H1 (cell line): ENCODE results near the gene SPPL3. TPM values are rescaled to one million over a fixed set of nuclear protein-coding genes. Genes with fewer than 3 reads are reported as not detected.

Experiments used
- CTCF ChIA-PET: fragments of 300-600 bp; sonication (Branson Sonifier 250); formaldehyde crosslinking; loops from one replicate; lab custom pipeline; 2021; ENCODE audit not compliant: partially characterized antibody; lab: Charles Lee
- POLR2A ChIA-PET: fragments of 300-600 bp; sonication (Branson Sonifier 250); formaldehyde crosslinking; loops from one replicate; lab custom pipeline; 2021; ENCODE audit warnings: inconsistent platforms; ENCODE audit not compliant: partially characterized antibody; lab: Charles Lee
- DNase-seq, 2 experiments: peaks; one replicate each; pipeline versions ENCODE4 v3.0.0 to v3.0.0-alpha.2; 2010 to 2022; ENCODE audit warnings: low spot score in 2 of 2, low read depth in 1 of 2, mixed read lengths in 1 of 2
- FAIRE-seq: peaks from 2 replicates; lab custom pipeline; 2011; peaks lifted over from hg19 to GRCh38; lab: Jason Lieb, UNC
- H2AFZ ChIP-seq: 2 replicates; pipeline ENCODE4 v1.8.1; 2012; ENCODE audit warnings: low read length, inconsistent platforms
- H2AK5ac ChIP-seq: 2 replicates; pipeline ENCODE4 v1.6.1; 2013; ENCODE audit warnings: low read depth, low read length
- H2BK120ac ChIP-seq: replicated peaks from 2 replicates; pipeline ENCODE3; 2013; ENCODE audit warnings: low read depth, low read length, inconsistent platforms
- H2BK12ac ChIP-seq: 2 replicates; pipeline ENCODE4 v1.6.1; 2013; ENCODE audit warnings: low read depth, low read length
- H2BK15ac ChIP-seq: 2 replicates; pipeline ENCODE4 v1.6.1; 2013; ENCODE audit warnings: low read length
- H2BK20ac ChIP-seq: 2 replicates; pipeline ENCODE4 v1.6.1; 2013; ENCODE audit warnings: low read length
- H2BK5ac ChIP-seq: 2 replicates; pipeline ENCODE4 v1.6.1; 2013; ENCODE audit warnings: low read depth, low read length
- H3K14ac ChIP-seq: 2 replicates; pipeline ENCODE4 v1.6.1; 2013; ENCODE audit warnings: inconsistent platforms; ENCODE audit not compliant: insufficient read length
- H3K18ac ChIP-seq: 2 replicates; pipeline ENCODE4 v1.6.1; 2013; ENCODE audit warnings: low read length; ENCODE audit errors: extremely low read depth
- H3K23ac ChIP-seq: 2 replicates; pipeline ENCODE4 v1.6.1; 2013; ENCODE audit warnings: inconsistent platforms; ENCODE audit not compliant: insufficient read length
- H3K23me2 ChIP-seq: 2 replicates; pipeline ENCODE4 v1.6.1; 2013; ENCODE audit warnings: low read depth, low read length
- H3K27ac ChIP-seq: 2 replicates; pipeline ENCODE4 v1.6.1; 2011; ENCODE audit warnings: low read depth, low read length, inconsistent platforms
- H3K27me3 ChIP-seq, 4 experiments: replicated peaks in 1 of 4; 1 replicate in 1 of 4; 2 replicates in 3 of 4; pipeline versions ENCODE4 v1.6.1 to v1.8.1; 2011 to 2013; ENCODE audit warnings: low read length in 3 of 4, mild to moderate bottlenecking in 3 of 4, inconsistent platforms in 2 of 4, mixed read lengths in 2 of 4, moderate library complexity in 1 of 4; ENCODE audit not compliant: control insufficient read depth in 3 of 4, insufficient read depth in 3 of 4; ENCODE audit errors: extremely low read depth in 1 of 4
- H3K36me3 ChIP-seq, 4 experiments: 2 replicates each; pipeline versions ENCODE4 v1.6.1 to v1.8.1; 2011 to 2013; ENCODE audit warnings: mild to moderate bottlenecking in 4 of 4, low read length in 3 of 4, moderate library complexity in 2 of 4, control low read depth in 1 of 4, inconsistent platforms in 1 of 4; ENCODE audit not compliant: insufficient read depth in 4 of 4, control insufficient read depth in 2 of 4
- H3K4ac ChIP-seq: replicated peaks from 2 replicates; pipeline ENCODE3; 2013; ENCODE audit warnings: low read length, low read depth, mixed read lengths, inconsistent platforms; ENCODE audit not compliant: insufficient read length
- H3K4me1 ChIP-seq, 4 experiments: replicated peaks in 1 of 4; 1 replicate in 1 of 4; 2 replicates in 3 of 4; pipeline versions ENCODE4 v1.6.1 to v1.8.1; 2011 to 2013; ENCODE audit warnings: low read length in 3 of 4, inconsistent platforms in 2 of 4, mixed read lengths in 1 of 4; ENCODE audit not compliant: insufficient read depth in 4 of 4, control insufficient read depth in 3 of 4
- H3K4me2 ChIP-seq, 2 experiments: 2 replicates each; pipeline versions ENCODE4 v1.6.1 to v1.8.1; 2011 to 2013; ENCODE audit warnings: low read depth in 2 of 2, low read length in 2 of 2, control low read depth in 1 of 2, inconsistent platforms in 1 of 2, mild to moderate bottlenecking in 1 of 2; ENCODE audit not compliant: insufficient read depth in 1 of 2
- H3K4me3 ChIP-seq, 4 experiments: fragments of 200-600, 300-600 bp in 1 of 4; sonication (generic), shearing (Covaris generic), sonication (Bioruptor Twin) in 1 of 4; 2 replicates each; pipeline versions ENCODE4 v1.5.1 to v1.8.1; 2011 to 2016; ENCODE audit warnings: low read length in 4 of 4, low read depth in 3 of 4, control low read depth in 2 of 4, inconsistent platforms in 2 of 4, mild to moderate bottlenecking in 2 of 4, mixed read lengths in 1 of 4, moderate library complexity in 1 of 4; ENCODE audit not compliant: insufficient read depth in 2 of 4; ENCODE audit errors: extremely low read depth in 1 of 4
- H3K56ac ChIP-seq: replicated peaks from 2 replicates; pipeline ENCODE3; 2013; ENCODE audit warnings: low read depth, mild to moderate bottlenecking, mixed read lengths, low read length, inconsistent platforms; ENCODE audit not compliant: insufficient read length
- H3K79me1 ChIP-seq: 2 replicates; pipeline ENCODE4 v1.6.1; 2013; ENCODE audit warnings: low read depth, low read length, control low read depth
- H3K79me2 ChIP-seq, 2 experiments: 2 replicates each; pipeline versions ENCODE4 v1.6.1 to v1.8.1; 2012 to 2013; ENCODE audit warnings: low read length in 2 of 2, mild to moderate bottlenecking in 2 of 2, inconsistent platforms in 1 of 2; ENCODE audit not compliant: insufficient read depth in 2 of 2, control insufficient read depth in 1 of 2
- H3K9ac ChIP-seq, 4 experiments: replicated peaks in 1 of 4; 1 replicate in 1 of 4; 2 replicates in 3 of 4; pipeline versions ENCODE4 v1.6.1 to v1.8.1; 2011 to 2013; ENCODE audit warnings: low read depth in 3 of 4, low read length in 3 of 4, control low read depth in 2 of 4, mild to moderate bottlenecking in 2 of 4, moderate library complexity in 2 of 4, inconsistent platforms in 1 of 4; ENCODE audit errors: extremely low read depth in 1 of 4
- H3K9me3 ChIP-seq, 2 experiments: 2 replicates each; pipeline versions ENCODE4 v1.6.1 to v1.8.1; 2012 to 2013; ENCODE audit warnings: mild to moderate bottlenecking in 2 of 2, moderate library complexity in 2 of 2, control low read depth in 1 of 2, inconsistent platforms in 1 of 2, low read depth in 1 of 2, low read length in 1 of 2, mixed read lengths in 1 of 2; ENCODE audit not compliant: insufficient read depth in 2 of 2
- H4K20me1 ChIP-seq, 2 experiments: replicated peaks in 1 of 2; 2 replicates each; pipeline versions ENCODE3 to v1.8.1; 2011 to 2013; ENCODE audit warnings: inconsistent platforms in 2 of 2, low read length in 2 of 2, mild to moderate bottlenecking in 1 of 2; ENCODE audit not compliant: insufficient read depth in 2 of 2, control insufficient read depth in 1 of 2
- H4K5ac ChIP-seq: 2 replicates; pipeline ENCODE4 v1.6.1; 2013; ENCODE audit warnings: low read length, low read depth, mixed read lengths, inconsistent platforms; ENCODE audit not compliant: insufficient read length
- H4K8ac ChIP-seq: 2 replicates; pipeline ENCODE4 v1.8.0; 2013; ENCODE audit warnings: mild to moderate bottlenecking, moderate library complexity, low read length, inconsistent platforms; ENCODE audit not compliant: insufficient read depth; ENCODE audit errors: extremely low read depth
- H4K91ac ChIP-seq: replicated peaks from 2 replicates; pipeline ENCODE3; 2013; ENCODE audit warnings: low read length, mixed read lengths, inconsistent platforms; ENCODE audit not compliant: insufficient read length
- CBX5 ChIP-seq: fragments of 300-800, 300-1000 bp; sonication (generic); IDR thresholded peaks from 2 replicates; pipeline ENCODE4 v1.7.1; 2016; ENCODE audit warnings: antibody characterized with exemption, low read length, low read depth
- HDAC2 ChIP-seq, 2 experiments: fragments of 300-600 bp in 1 of 2; sonication (generic) in 1 of 2; IDR thresholded peaks; 2 replicates each; pipeline ENCODE4 v1.6.1; 2011 to 2012; ENCODE audit warnings: low read depth in 2 of 2, low read length in 2 of 2, mild to moderate bottlenecking in 2 of 2, moderate library complexity in 2 of 2, borderline replicate concordance in 1 of 2, inconsistent platforms in 1 of 2
- HDAC6 ChIP-seq: IDR thresholded peaks from one replicate; pipeline ENCODE4 v1.7.1; 2012; ENCODE audit warnings: low read depth, mild to moderate bottlenecking, inconsistent platforms, low read length, moderate library complexity
- NANOG ChIP-seq: IDR thresholded peaks from 2 replicates; pipeline ENCODE4 v1.6.1; 2011; ENCODE audit warnings: low read length, low read depth, mild to moderate bottlenecking, inconsistent platforms; ENCODE audit not compliant: insufficient read depth, poor library complexity, severe bottlenecking
- SIX5 ChIP-seq: IDR thresholded peaks from 2 replicates; pipeline ENCODE4 v1.6.1; 2011; ENCODE audit warnings: mild to moderate bottlenecking, low read depth, low read length
- TAF7 ChIP-seq: optimal IDR thresholded peaks from 2 replicates; pipeline ENCODE3; 2011; ENCODE audit warnings: low read depth, mild to moderate bottlenecking, inconsistent platforms, low read length, moderate library complexity, borderline replicate concordance
- WGBS, 2 experiments: shearing (Covaris generic) in 1 of 2; methylation state at CpG; one replicate each; pipeline versions ENCODE4 v1.1.6 to v1.1.7; 2013 to 2015; ENCODE audit warnings: low lambda C conversion rate in 2 of 2, mixed read lengths in 2 of 2, inconsistent platforms in 1 of 2, low coverage in 1 of 2, missing lambda C conversion rate in 1 of 2; ENCODE audit not compliant: insufficient replicate concordance in 2 of 2, insufficient coverage in 1 of 2, insufficient read length in 1 of 2; ENCODE audit errors: extremely low coverage in 1 of 2, missing lambda C conversion rate in 1 of 2; 5-methylcytosine and 5-hydroxymethylcytosine counted together
- polyA plus RNA-seq, 7 experiments: library from polyadenylated mRNA; depleted of rRNA in 3 of 7; stranded (reverse) in 5 of 7; unstranded in 2 of 7; fragments of >200 nt in 5 of 7; fragments of 200-250 nt in 2 of 7; gene quantifications; 1 replicate in 5 of 7; 2 replicates in 1 of 7; 4 replicates in 1 of 7; pipeline versions ENCODE4 v1.2.1 to v1.2.3, GENCODE V29; 2011 to 2013; ENCODE audit warnings: missing spikeins in 2 of 7, mixed read lengths in 2 of 7
- total RNA-seq: library from RNA; stranded (reverse); fragmentation: NEBNext Ultra II Directional; extraction: Animal tissue kit (Norgen Biotek cat#: 25700); gene quantifications from 2 replicates; pipeline ENCODE4 v1.2.1, GENCODE V29; 2021
- TF ChIP-seq, protein P1 (sequence below): IDR thresholded peaks from 2 replicates; pipeline ENCODE4 v1.6.1; 2011; ENCODE audit warnings: low read depth, mild to moderate bottlenecking, low read length; ENCODE audit not compliant: insufficient read depth
- TF ChIP-seq, protein P2 (sequence below), 3 experiments: IDR thresholded peaks; 1 replicate in 2 of 3; 2 replicates in 1 of 3; pipeline versions ENCODE4 v1.5.1 to v1.6.1; 2011; ENCODE audit warnings: low read length in 3 of 3, mild to moderate bottlenecking in 3 of 3, inconsistent platforms in 2 of 3, low read depth in 1 of 3, moderate library complexity in 1 of 3; ENCODE audit not compliant: insufficient read depth in 1 of 3; ENCODE audit errors: control extremely low read depth in 1 of 3

The SPPL3 gene
- total and polyA plus RNA-seq, 2 of the 8 experiments (the other 6 are each of a cell fraction or from before 2014, with no cell fraction given), result 27.3 to 48.4 TPM

DNA sequence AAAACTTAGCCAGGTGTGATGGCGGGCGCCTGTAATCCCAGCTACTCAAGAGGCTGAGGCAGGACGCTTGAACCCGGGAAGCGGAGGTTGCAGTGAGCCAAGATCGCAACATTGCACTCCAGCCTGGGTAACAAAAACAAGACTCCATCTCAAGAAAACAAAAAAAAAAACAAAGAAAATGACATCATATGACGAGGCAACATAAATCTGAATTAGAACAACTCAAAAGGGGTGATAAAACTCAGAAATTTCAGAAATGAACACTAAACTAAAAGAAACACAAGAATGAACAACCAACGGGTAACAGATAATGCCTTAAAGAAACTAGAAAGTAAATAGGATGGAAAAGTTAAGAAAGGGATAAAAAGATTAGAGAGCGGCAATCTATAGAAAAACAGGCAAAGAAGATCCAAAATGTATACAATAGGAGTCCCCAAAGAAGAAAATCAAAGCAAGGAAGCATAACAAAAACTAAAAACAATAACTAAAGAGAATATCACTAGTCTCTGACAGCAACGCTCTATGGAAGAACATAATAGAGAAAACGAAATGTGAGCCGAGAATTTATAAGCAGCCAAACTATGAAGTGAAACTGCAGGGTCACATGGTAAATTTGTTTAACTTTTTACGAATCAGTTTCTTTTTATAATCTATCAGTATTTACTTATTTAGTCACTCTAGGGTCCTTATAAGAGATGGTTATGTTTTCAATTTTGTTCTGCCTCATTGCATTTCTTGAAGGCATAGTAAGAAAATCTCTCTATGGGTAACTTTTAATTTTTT is 45.7 kb downstream of the SPPL3 start:
- H2BK20ac ChIP-seq, result no peak overlapping the region
- H2AFZ ChIP-seq, result no peak overlapping the region
- no peak overlapping the region for H3K4ac ChIP-seq
- 90% methylated on average over 9 of the region's 13 CpGs; no CpG with 5 or more reads in 1 of the 2 experiments for WGBS, 2 experiments
- H3K4me1 ChIP-seq, result peaks cover 0 to 5% (median 0%) of the 10 kb centered on the region in 4 experiments; a peak in 2 of 7 replicates
- peaks cover 0 to 3% of the 10 kb centered on the region in 2 experiments for H4K20me1 ChIP-seq
- DNase-seq (no peak), FAIRE-seq (no peak)
- no peak overlapping the region for H3K9ac ChIP-seq
- no peak overlapping the region for H3K27ac ChIP-seq
- no peaks in the 10 kb centered on the region for H3K27me3 ChIP-seq
- H3K23me2 ChIP-seq, result no peaks in the 10 kb centered on the region
- no peak overlapping the region for H4K91ac ChIP-seq
- H3K4me2 ChIP-seq, result no peak overlapping the region
- ChIA-PET POLR2A (interaction anchor here (0.6 kb wide), 1 partner anchor 308 kb away, joined by 3 read pairs; no protein-coding TSS in a partner anchor), CTCF (interaction anchor here (0.8 to 2.0 kb wide), 6 partner anchors 9 to 209 kb away, joined by 4 to 8 read pairs (median 4); no protein-coding TSS in a partner anchor)
- H4K8ac ChIP-seq, result no peak overlapping the region
- no peak overlapping the region for H3K4me3 ChIP-seq
- H2BK15ac ChIP-seq, result no peak overlapping the region
- H3K18ac ChIP-seq, result no peak overlapping the region
- H4K5ac ChIP-seq, result no peak overlapping the region
- H3K9me3 ChIP-seq, result no peaks in the 10 kb centered on the region
- no peak overlapping the region for H2BK120ac ChIP-seq
- H3K56ac ChIP-seq, result no peak overlapping the region
- H2BK5ac ChIP-seq, result no peak overlapping the region
- peaks cover 0 to 73% of the 10 kb centered on the region in 2 experiments; a peak in 3 of 4 replicates for H3K79me2 ChIP-seq
- no peak overlapping the region for H3K23ac ChIP-seq
- H2BK12ac ChIP-seq, result no peak overlapping the region
- H3K79me1 ChIP-seq, result peaks cover 4% of the 10 kb centered on the region
- no peak overlapping the region for H2AK5ac ChIP-seq
- no peak overlapping the region for H3K14ac ChIP-seq
- H3K36me3 ChIP-seq, result peaks cover 0 to 3% (median 0%) of the 10 kb centered on the region in 4 experiments; a peak in 1 of 8 replicates
- TF ChIP-seq HDAC2 (IDR thresholded peaks at IDR 0.05; ENCODE audit: borderline replicate concordance in 1 of 2, low read depth in 2 of 2, low read length in 2 of 2), result no peak
- no peak for TF ChIP-seq NANOG
- TF ChIP-seq CBX5, result no peak
- no peak for TF ChIP-seq HDAC6
- no peak for TF ChIP-seq TAF7
- no peak for TF ChIP-seq SIX5
- TF ChIP-seq, protein P1, sequence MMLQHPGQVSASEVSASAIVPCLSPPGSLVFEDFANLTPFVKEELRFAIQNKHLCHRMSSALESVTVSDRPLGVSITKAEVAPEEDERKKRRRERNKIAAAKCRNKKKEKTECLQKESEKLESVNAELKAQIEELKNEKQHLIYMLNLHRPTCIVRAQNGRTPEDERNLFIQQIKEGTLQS, result no peak
- TF ChIP-seq, protein P2, sequence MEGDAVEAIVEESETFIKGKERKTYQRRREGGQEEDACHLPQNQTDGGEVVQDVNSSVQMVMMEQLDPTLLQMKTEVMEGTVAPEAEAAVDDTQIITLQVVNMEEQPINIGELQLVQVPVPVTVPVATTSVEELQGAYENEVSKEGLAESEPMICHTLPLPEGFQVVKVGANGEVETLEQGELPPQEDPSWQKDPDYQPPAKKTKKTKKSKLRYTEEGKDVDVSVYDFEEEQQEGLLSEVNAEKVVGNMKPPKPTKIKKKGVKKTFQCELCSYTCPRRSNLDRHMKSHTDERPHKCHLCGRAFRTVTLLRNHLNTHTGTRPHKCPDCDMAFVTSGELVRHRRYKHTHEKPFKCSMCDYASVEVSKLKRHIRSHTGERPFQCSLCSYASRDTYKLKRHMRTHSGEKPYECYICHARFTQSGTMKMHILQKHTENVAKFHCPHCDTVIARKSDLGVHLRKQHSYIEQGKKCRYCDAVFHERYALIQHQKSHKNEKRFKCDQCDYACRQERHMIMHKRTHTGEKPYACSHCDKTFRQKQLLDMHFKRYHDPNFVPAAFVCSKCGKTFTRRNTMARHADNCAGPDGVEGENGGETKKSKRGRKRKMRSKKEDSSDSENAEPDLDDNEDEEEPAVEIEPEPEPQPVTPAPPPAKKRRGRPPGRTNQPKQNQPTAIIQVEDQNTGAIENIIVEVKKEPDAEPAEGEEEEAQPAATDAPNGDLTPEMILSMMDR (IDR thresholded peaks at IDR 0.05; ENCODE audit: control extremely low read depth in 1 of 3, insufficient read depth in 1 of 3, low read depth in 1 of 3, low read length in 3 of 3), result no peak
